Lower leg skin (tissue), 3 donors: ENCODE data around the gene PALLD.

Experiments
- POLR2A ChIP-seq, 2 donors: fragments of 450-650 bp; IDR thresholded peaks; one replicate each; pipeline ENCODE4 v1.6.1; 2016 to 2017; ENCODE audit warnings: antibody characterized with exemption in 2 of 2, mild to moderate bottlenecking in 1 of 2, moderate library complexity in 1 of 2
- TF ChIP-seq, protein P1 (sequence below), 3 donors: fragments of 450-650 bp; IDR thresholded peaks; one replicate each; pipeline ENCODE4 v1.5.1; 2016; ENCODE audit warnings: antibody characterized with exemption in 3 of 3, mild to moderate bottlenecking in 3 of 3, moderate library complexity in 2 of 3

DNA sequence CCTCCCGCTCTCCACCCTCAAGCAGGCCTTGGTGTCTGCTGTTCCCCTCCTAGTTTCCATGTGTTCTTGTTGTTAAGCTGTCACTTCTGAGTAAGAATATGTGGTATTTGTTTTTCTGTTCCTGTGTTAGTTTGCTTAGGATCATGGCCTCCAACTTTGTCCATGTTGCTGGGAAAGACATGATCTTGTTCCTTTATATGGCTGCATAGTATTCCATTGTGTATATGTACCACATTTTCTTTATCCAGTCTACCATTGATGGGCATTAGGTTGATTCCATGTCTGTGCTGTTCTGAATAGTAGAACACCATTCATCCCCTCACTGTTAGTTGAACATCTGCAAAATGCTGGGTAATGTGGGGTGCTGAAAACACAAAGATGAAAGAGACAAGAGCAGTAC lies 222.9 kb downstream of the PALLD start:
- TF ChIP-seq POLR2A (IDR thresholded peaks at IDR 0.05) = no peak
- TF ChIP-seq, protein P1, sequence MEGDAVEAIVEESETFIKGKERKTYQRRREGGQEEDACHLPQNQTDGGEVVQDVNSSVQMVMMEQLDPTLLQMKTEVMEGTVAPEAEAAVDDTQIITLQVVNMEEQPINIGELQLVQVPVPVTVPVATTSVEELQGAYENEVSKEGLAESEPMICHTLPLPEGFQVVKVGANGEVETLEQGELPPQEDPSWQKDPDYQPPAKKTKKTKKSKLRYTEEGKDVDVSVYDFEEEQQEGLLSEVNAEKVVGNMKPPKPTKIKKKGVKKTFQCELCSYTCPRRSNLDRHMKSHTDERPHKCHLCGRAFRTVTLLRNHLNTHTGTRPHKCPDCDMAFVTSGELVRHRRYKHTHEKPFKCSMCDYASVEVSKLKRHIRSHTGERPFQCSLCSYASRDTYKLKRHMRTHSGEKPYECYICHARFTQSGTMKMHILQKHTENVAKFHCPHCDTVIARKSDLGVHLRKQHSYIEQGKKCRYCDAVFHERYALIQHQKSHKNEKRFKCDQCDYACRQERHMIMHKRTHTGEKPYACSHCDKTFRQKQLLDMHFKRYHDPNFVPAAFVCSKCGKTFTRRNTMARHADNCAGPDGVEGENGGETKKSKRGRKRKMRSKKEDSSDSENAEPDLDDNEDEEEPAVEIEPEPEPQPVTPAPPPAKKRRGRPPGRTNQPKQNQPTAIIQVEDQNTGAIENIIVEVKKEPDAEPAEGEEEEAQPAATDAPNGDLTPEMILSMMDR (IDR thresholded peaks at IDR 0.05) = no peak
